ENCODE data around the gene RPS6KA2. TPM values are rescaled to one million over a fixed set of nuclear protein-coding genes. Genes with fewer than 3 reads are reported as not detected.

The RPS6KA2 gene
- total RNA-seq, 1 donor from 2014 or later, result 33.7 TPM

- no peak overlapping the region for H3K4me3 Mint-ChIP-seq
- peaks cover 38% of the 10 kb centered on the region for H3K4me1 Mint-ChIP-seq
- DNase-seq (ENCODE audit: low read depth, low spot score), result no peak
- TF ChIP-seq, protein P1, sequence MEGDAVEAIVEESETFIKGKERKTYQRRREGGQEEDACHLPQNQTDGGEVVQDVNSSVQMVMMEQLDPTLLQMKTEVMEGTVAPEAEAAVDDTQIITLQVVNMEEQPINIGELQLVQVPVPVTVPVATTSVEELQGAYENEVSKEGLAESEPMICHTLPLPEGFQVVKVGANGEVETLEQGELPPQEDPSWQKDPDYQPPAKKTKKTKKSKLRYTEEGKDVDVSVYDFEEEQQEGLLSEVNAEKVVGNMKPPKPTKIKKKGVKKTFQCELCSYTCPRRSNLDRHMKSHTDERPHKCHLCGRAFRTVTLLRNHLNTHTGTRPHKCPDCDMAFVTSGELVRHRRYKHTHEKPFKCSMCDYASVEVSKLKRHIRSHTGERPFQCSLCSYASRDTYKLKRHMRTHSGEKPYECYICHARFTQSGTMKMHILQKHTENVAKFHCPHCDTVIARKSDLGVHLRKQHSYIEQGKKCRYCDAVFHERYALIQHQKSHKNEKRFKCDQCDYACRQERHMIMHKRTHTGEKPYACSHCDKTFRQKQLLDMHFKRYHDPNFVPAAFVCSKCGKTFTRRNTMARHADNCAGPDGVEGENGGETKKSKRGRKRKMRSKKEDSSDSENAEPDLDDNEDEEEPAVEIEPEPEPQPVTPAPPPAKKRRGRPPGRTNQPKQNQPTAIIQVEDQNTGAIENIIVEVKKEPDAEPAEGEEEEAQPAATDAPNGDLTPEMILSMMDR (conservative IDR thresholded peaks at IDR 0.05), result no peak
- peaks cover 7% of the 10 kb centered on the region for H3K36me3 Mint-ChIP-seq (ENCODE audit: low read depth)
- H3K27me3 Mint-ChIP-seq (ENCODE audit: low read depth), result no peaks in the 10 kb centered on the region
- no peak overlapping the region for H3K27ac Mint-ChIP-seq (ENCODE audit: unreplicated experiment)
- H3K9me3 Mint-ChIP-seq, result no peaks in the 10 kb centered on the region
These were observed 31.8 kb downstream of the RPS6KA2 start for GRCh38 chr6:166595061-166595780.

- TF ChIP-seq, protein P1 (conservative IDR thresholded peaks at IDR 0.05), result no peak
- Mint-ChIP-seq H3K27ac (ENCODE audit: unreplicated experiment) (no peak overlapping the region), H3K27me3 (ENCODE audit: low read depth) (no peaks in the 10 kb centered on the region), H3K36me3 (ENCODE audit: low read depth) (peaks cover 7% of the 10 kb centered on the region), H3K9me3 (no peaks in the 10 kb centered on the region), H3K4me3 (no peak overlapping the region), H3K4me1 (peaks cover 37% of the 10 kb centered on the region)
- DNase-seq (ENCODE audit: low read depth, low spot score), result no peak
These were observed 34.2 kb downstream of the RPS6KA2 start for GRCh38 chr6:166592821-166593220.

GRCh38 chr6:166591961-166592520, 35.0 kb downstream of the RPS6KA2 start:
- H3K4me1 Mint-ChIP-seq, result peaks cover 29% of the 10 kb centered on the region
- TF ChIP-seq, protein P1 (conservative IDR thresholded peaks at IDR 0.05), result no peak
- no peaks in the 10 kb centered on the region for H3K27me3 Mint-ChIP-seq (ENCODE audit: low read depth)
- no peak overlapping the region for H3K27ac Mint-ChIP-seq (ENCODE audit: unreplicated experiment)
- H3K36me3 Mint-ChIP-seq (ENCODE audit: low read depth), result peaks cover 3% of the 10 kb centered on the region
- no peaks in the 10 kb centered on the region for H3K9me3 Mint-ChIP-seq
- no peak for DNase-seq (ENCODE audit: low read depth, low spot score)
- no peak overlapping the region for H3K4me3 Mint-ChIP-seq

- no peak overlapping the region for H3K4me3 Mint-ChIP-seq
- TF ChIP-seq, protein P1 (conservative IDR thresholded peaks at IDR 0.05), result no peak
- DNase-seq (ENCODE audit: low read depth, low spot score), result no peak
- H3K4me1 Mint-ChIP-seq, result peaks cover 25% of the 10 kb centered on the region
- no peaks in the 10 kb centered on the region for H3K27me3 Mint-ChIP-seq (ENCODE audit: low read depth)
- H3K27ac Mint-ChIP-seq (ENCODE audit: unreplicated experiment), result no peak overlapping the region
- H3K36me3 Mint-ChIP-seq (ENCODE audit: low read depth), result no peaks in the 10 kb centered on the region
- no peaks in the 10 kb centered on the region for H3K9me3 Mint-ChIP-seq
These were observed 36.0 kb downstream of the RPS6KA2 start for GRCh38 chr6:166591026-166591425.

DNA sequence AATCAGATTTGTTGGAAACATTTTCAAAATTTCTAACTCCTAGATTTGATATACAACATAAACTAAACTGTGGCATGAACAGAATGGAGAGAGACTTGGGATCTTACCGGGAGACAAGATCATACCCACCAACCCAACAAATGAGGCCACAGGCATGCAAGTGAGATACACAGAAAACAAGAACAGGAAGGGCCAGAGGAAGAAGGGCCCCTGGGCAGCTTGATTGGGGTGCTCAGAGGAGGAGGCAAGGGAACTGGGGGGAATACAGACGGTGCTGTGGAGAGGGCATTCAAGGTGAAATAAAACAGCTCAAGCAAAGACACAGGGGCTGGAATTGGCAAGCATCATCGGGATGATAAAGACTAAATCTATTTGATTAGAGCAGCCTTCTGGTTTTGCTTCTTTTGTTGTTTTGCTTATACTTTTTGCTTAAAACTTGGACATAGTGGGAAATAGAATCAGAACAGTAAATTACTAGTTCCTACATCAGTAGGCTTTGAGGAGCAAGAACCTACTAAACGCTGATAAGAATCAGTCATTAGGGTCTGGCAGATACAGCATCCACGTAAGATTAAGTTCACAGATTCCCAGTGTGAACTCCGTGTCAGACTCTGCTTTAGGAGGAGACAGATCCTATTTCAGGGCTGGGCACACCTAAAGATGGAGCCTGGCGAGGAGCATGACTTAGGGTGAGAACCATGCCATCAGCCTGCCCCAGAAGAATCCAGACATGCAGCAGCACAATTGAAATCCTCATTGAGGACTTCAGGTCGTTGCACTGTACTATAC, 37.1 kb downstream of the RPS6KA2 start:
- H3K9me3 Mint-ChIP-seq, result no peaks in the 10 kb centered on the region
- H3K36me3 Mint-ChIP-seq (ENCODE audit: low read depth), result no peaks in the 10 kb centered on the region
- TF ChIP-seq, protein P1 (conservative IDR thresholded peaks at IDR 0.05), result no peak
- no peak for DNase-seq (ENCODE audit: low read depth, low spot score)
- H3K4me3 Mint-ChIP-seq, result no peak overlapping the region
- peaks cover 25% of the 10 kb centered on the region for H3K4me1 Mint-ChIP-seq
- H3K27ac Mint-ChIP-seq (ENCODE audit: unreplicated experiment), result no peak overlapping the region
- H3K27me3 Mint-ChIP-seq (ENCODE audit: low read depth), result no peaks in the 10 kb centered on the region

Measured in neural crest cell (in vitro differentiated cells).